GM12878 (cell line): Measurements from ENCODE around the gene SV2B. TPM values are rescaled to one million over a fixed set of nuclear protein-coding genes. Genes with fewer than 3 reads are reported as not detected.
A peak's percentile ranks its signal among the peaks of the same experiment; 100 is the strongest.

Experiments used
- ATAC-seq: fragments of 200-7000 bp; cut with Tn5 transposase; 3 replicates; pipeline ENCODE4 v1.9.1; 2020; ENCODE audit warnings: mild to moderate bottlenecking, moderate library complexity
- BruUV-seq: library from RNA; stranded (reverse); fragments of 400-500 nt; replicated peaks from 2 replicates; lab custom pipeline; 2021; lab: Mats Ljungman, UMichigan
- CTCF ChIA-PET: fragments of 300-600 bp; sonication (Branson Sonifier 250); formaldehyde crosslinking; extraction: SDS; loops from one replicate; lab custom pipeline; 2021; ENCODE audit warnings: inconsistent platforms; lab: Yijun Ruan, JAX
- POLR2A ChIA-PET: fragments of 350-600 bp; formaldehyde crosslinking; extraction: SDS; loops from one replicate; lab custom pipeline; 2021; ENCODE audit warnings: inconsistent platforms; lab: Charles Lee
- RAD21 ChIA-PET: fragments of 300-600 bp; sonication (Branson Sonifier 250); formaldehyde crosslinking; loops from one replicate; lab custom pipeline; 2023; ENCODE audit warnings: antibody characterized with exemption; ENCODE audit not compliant: unreplicated experiment; lab: Charles Lee
- SMC1A ChIA-PET: fragments of 300-600 bp; sonication (Branson Sonifier 250); formaldehyde crosslinking; loops from one replicate; lab custom pipeline; 2023; ENCODE audit not compliant: unreplicated experiment, uncharacterized antibody; lab: Charles Lee
- DNase-seq: peaks from one replicate; pipeline ENCODE4 v3.0.0-alpha.2; 2011; ENCODE audit warnings: low read depth, low spot score
- FAIRE-seq: peaks from 3 replicates; lab custom pipeline; 2011; peaks lifted over from hg19 to GRCh38; lab: Jason Lieb, UNC
- H2AFZ ChIP-seq: 2 replicates; pipeline ENCODE4 v1.6.0; 2011; ENCODE audit warnings: low read depth, low read length, control low read depth; ENCODE audit not compliant: control insufficient read depth
- H3K27ac ChIP-seq: 2 replicates; pipeline ENCODE4 v1.5.1; 2011; ENCODE audit warnings: control low read depth; ENCODE audit not compliant: control insufficient read depth, insufficient read depth
- H3K27me3 ChIP-seq, 2 experiments: replicated peaks in 1 of 2; 2 replicates each; pipeline versions ENCODE4 v1.6.0 to v1.6.1; 2011; ENCODE audit warnings: low read length in 1 of 2; ENCODE audit not compliant: control insufficient read depth in 2 of 2, insufficient read depth in 2 of 2
- H3K36me3 ChIP-seq, 2 experiments: 2 replicates each; pipeline ENCODE4 v1.5.1; 2011; ENCODE audit warnings: low read length in 1 of 2; ENCODE audit not compliant: control insufficient read depth in 2 of 2, insufficient read depth in 2 of 2
- H3K4me1 ChIP-seq: 2 replicates; pipeline ENCODE4 v1.6.1; 2011; ENCODE audit warnings: mild to moderate bottlenecking, low read length, moderate library complexity, mixed read lengths; ENCODE audit not compliant: control insufficient read depth, insufficient read depth
- H3K4me2 ChIP-seq: 2 replicates; pipeline ENCODE4 v1.6.0; 2011; ENCODE audit warnings: control low read depth; ENCODE audit not compliant: control insufficient read depth, insufficient read depth
- H3K4me3 ChIP-seq: fragments of 200-600 bp; sonication (generic); 2 replicates; pipeline ENCODE4 v1.5.1; 2016
- H3K79me2 ChIP-seq: 2 replicates; pipeline ENCODE4 v1.6.0; 2011; ENCODE audit warnings: low read length; ENCODE audit not compliant: control insufficient read depth, insufficient read depth
- H3K9ac ChIP-seq: 2 replicates; pipeline ENCODE4 v1.8.0; 2011; ENCODE audit warnings: low read length, control low read depth, mixed read lengths; ENCODE audit not compliant: control insufficient read depth, insufficient read depth
- H3K9me3 ChIP-seq: replicated peaks from 3 replicates; pipeline ENCODE4 v1.5.1; 2011; ENCODE audit warnings: mild to moderate bottlenecking, low read length; ENCODE audit not compliant: control insufficient read depth, insufficient read depth
- H4K20me1 ChIP-seq: 2 replicates; pipeline ENCODE4 v1.6.0; 2011; ENCODE audit not compliant: control insufficient read depth, insufficient read depth
- FOS ChIP-seq: IDR thresholded peaks from 3 replicates; pipeline ENCODE4 v1.6.1; 2011; ENCODE audit warnings: borderline replicate concordance; ENCODE audit not compliant: insufficient read length; ENCODE audit errors: extremely low read depth
- WGBS: methylation state at CpG from one replicate; pipeline ENCODE4 v1.1.6; 2016; ENCODE audit warnings: low lambda C conversion rate; ENCODE audit not compliant: insufficient replicate concordance, insufficient coverage; ENCODE audit errors: missing lambda C conversion rate; 5-methylcytosine and 5-hydroxymethylcytosine counted together
- in situ Hi-C: fragments of 300-500 bp; cut with MboI; formaldehyde crosslinking; loops from 9 replicates; pipeline ENCODE4 v1.14.3; 2018; ENCODE audit warnings: mixed read lengths
- intact Hi-C: fragments of 100-400 bp; cut with micrococcal nuclease; formaldehyde crosslinking; loops from one replicate; pipeline ENCODE4 v1.14.2; 2022; ENCODE audit not compliant: unreplicated experiment
- polyA plus RNA-seq, 11 experiments: library from polyadenylated mRNA; depleted of rRNA in 4 of 11; unstranded in 6 of 11; stranded (reverse) in 5 of 11; fragments of >200 nt; fragmentation: Nextera tagmentation in 4 of 11; fragmentation: Illumina TruSeq in 1 of 11; extraction: Ambion mirVana in 4 of 11; extraction: Trizol in 1 of 11; gene quantifications; 1 replicate in 1 of 11; 2 replicates in 10 of 11; pipeline versions ENCODE4 v1.2.1 to v1.2.3, GENCODE V29; 2011 to 2016; ENCODE audit warnings: inconsistent platforms in 2 of 11, missing spikeins in 2 of 11, low read depth in 1 of 11
- total RNA-seq, 4 experiments: library from RNA; depleted of rRNA in 3 of 4; stranded (reverse); fragments of >200 nt in 3 of 4; fragmentation: Illumina TruSeq in 1 of 4; extraction: Trizol in 1 of 4; gene quantifications; 2 replicates each; pipeline versions ENCODE4 v1.2.1 to v1.2.3, GENCODE V29; 2013 to 2021
- TF ChIP-seq, protein P1 (sequence below): IDR thresholded peaks from 2 replicates; pipeline ENCODE4 v1.6.1; 2012; ENCODE audit warnings: mild to moderate bottlenecking, low read depth, low read length

Gene SV2B
- total and polyA plus RNA-seq, 10 of the 15 experiments (the other 5 are each of a cell fraction or from before 2014, with no cell fraction given) = 0.03 to 1.7 (median 1.3) TPM

DNA sequence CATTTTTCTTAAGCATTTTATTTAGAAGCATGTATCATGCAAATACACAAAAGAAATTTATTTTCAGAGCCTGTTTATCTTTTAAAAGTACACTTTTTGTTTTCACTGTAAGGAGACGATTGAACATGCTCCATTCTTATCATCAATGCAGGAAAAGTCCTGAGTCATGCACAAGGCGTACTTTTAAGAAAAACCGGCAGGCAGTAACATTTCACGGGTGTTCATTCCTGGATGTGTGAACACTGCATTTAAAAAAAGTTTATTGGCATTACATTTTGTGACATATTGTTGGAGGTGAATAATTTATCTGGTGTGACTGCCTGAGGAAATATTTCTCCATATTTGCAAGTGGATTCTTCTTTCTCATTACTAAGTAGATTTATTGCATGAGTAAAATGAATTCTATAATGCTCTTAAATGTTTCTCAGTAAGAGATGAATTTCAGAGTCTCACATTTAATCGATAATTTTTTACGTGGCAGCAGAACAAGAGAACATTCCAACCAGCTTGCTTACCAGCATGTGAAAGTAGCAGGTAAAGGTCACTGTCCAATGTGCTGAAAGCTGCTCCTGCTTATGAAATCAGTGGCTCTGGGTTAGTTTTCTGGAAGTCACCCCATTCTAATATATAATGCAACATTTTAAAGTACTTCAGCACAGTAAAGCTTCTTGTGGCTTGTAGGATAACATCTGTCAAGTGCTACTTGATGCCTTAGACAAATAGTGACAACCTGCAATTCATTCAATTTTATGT is 87.0 kb downstream of the SV2B start:
- peak; percentile 52 for FAIRE-seq
- Histone ChIP-seq H4K20me1 (no peaks in the 10 kb centered on the region), H3K9me3 (no peaks in the 10 kb centered on the region), H2AFZ (no peak overlapping the region), H3K27me3 (peaks cover 0 to 2% of the 10 kb centered on the region in 2 experiments; a peak in 2 of 4 replicates), H3K79me2 (no peaks in the 10 kb centered on the region), H3K36me3 (no peaks in the 10 kb centered on the region), H3K9ac (no peak overlapping the region), H3K27ac (no peak overlapping the region), H3K4me3 (no peak overlapping the region), H3K4me2 (no peak overlapping the region), H3K4me1 (no peaks in the 10 kb centered on the region)
- no TSS peak for BruUV-seq
- DNase-seq = no peak
- POLR2A ChIA-PET = no interaction called here
- in situ Hi-C loops (no loop called here), intact Hi-C loops (no loop called here)
- 22% methylated on average over 6 of the region's 6 CpGs for WGBS
- RAD21 ChIA-PET = no interaction called here
- CTCF ChIA-PET = no interaction called here
- ATAC-seq = no peak
- SMC1A ChIA-PET = interaction anchor here (1.1 kb wide), 1 partner anchor 124 kb away, joined by 3 read pairs; no protein-coding TSS in a partner anchor
- TF ChIP-seq FOS = no peak
- TF ChIP-seq, protein P1, sequence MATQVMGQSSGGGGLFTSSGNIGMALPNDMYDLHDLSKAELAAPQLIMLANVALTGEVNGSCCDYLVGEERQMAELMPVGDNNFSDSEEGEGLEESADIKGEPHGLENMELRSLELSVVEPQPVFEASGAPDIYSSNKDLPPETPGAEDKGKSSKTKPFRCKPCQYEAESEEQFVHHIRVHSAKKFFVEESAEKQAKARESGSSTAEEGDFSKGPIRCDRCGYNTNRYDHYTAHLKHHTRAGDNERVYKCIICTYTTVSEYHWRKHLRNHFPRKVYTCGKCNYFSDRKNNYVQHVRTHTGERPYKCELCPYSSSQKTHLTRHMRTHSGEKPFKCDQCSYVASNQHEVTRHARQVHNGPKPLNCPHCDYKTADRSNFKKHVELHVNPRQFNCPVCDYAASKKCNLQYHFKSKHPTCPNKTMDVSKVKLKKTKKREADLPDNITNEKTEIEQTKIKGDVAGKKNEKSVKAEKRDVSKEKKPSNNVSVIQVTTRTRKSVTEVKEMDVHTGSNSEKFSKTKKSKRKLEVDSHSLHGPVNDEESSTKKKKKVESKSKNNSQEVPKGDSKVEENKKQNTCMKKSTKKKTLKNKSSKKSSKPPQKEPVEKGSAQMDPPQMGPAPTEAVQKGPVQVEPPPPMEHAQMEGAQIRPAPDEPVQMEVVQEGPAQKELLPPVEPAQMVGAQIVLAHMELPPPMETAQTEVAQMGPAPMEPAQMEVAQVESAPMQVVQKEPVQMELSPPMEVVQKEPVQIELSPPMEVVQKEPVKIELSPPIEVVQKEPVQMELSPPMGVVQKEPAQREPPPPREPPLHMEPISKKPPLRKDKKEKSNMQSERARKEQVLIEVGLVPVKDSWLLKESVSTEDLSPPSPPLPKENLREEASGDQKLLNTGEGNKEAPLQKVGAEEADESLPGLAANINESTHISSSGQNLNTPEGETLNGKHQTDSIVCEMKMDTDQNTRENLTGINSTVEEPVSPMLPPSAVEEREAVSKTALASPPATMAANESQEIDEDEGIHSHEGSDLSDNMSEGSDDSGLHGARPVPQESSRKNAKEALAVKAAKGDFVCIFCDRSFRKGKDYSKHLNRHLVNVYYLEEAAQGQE = peak; percentile 97
